NB4 (cell line): ENCODE measurements around the gene AKR1C2.

Experiments
- CTCF ChIP-seq: IDR thresholded peaks from one replicate; pipeline ENCODE4 v1.5.1; 2012; ENCODE audit warnings: low read depth, low read length
- MYC ChIP-seq: IDR thresholded peaks from 2 replicates; pipeline ENCODE4 v1.6.1; 2011; ENCODE audit warnings: low read depth, low read length
- POLR2A ChIP-seq: IDR thresholded peaks from 2 replicates; pipeline ENCODE4 v1.6.1; 2011; ENCODE audit warnings: mild to moderate bottlenecking; ENCODE audit not compliant: insufficient read length; ENCODE audit errors: extremely low read depth

- no peak for TF ChIP-seq CTCF
- TF ChIP-seq MYC = no peak
- no peak for TF ChIP-seq POLR2A
Measured at GRCh38 chr10:5013385-5013784, 9.7 kb upstream of the AKR1C2 start.
